Astrocyte of the cerebellum (primary cell): Measurements from ENCODE around the gene CXCL10.
"Not testable (repeated sequence)": the region's sequence is repeated elsewhere in the genome, so short reads cannot be mapped to it uniquely, and the experiment has no call there.

Experiments used
- DNase-seq: peaks from one replicate; pipeline ENCODE4 v3.0.0-alpha.2; 2011; ENCODE audit warnings: low read depth
- H3K4me3 ChIP-seq: 2 replicates; pipeline ENCODE4 v1.5.1; 2011; ENCODE audit warnings: mild to moderate bottlenecking, low read depth, low read length, moderate library complexity
- in situ Hi-C: cut with HindIII; loops from 2 replicates; pipeline ENCODE4 v1.10.0; 2017; ENCODE audit warnings: low sequenced_read_pairs
- TF ChIP-seq, protein P1 (sequence below): IDR thresholded peaks from 2 replicates; pipeline ENCODE4 v1.5.1; 2012; ENCODE audit warnings: low read length, low read depth, moderate library complexity, mild to moderate bottlenecking; ENCODE audit errors: missing control alignments

CXCL10 gene

DNA sequence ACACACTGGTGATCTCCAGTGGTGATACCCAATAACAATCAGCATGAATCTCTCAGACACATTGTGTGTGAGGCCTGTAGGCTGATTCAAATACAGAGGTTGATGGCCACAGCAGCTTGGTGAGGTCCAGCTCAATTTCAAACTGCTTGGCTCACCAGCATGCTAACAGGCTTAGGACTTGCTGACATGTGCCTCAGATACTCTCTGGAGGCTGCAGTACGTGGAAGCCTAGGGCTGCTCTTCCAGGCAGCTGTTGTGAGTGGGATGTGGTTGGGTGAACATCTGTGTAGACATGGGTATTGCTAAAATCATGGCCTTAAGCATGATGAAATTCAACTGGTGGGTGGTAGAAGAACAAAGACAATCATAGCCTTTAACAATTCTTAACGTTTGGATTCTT lies 20.3 kb downstream of the CXCL10 start:
- TF ChIP-seq, protein P1, sequence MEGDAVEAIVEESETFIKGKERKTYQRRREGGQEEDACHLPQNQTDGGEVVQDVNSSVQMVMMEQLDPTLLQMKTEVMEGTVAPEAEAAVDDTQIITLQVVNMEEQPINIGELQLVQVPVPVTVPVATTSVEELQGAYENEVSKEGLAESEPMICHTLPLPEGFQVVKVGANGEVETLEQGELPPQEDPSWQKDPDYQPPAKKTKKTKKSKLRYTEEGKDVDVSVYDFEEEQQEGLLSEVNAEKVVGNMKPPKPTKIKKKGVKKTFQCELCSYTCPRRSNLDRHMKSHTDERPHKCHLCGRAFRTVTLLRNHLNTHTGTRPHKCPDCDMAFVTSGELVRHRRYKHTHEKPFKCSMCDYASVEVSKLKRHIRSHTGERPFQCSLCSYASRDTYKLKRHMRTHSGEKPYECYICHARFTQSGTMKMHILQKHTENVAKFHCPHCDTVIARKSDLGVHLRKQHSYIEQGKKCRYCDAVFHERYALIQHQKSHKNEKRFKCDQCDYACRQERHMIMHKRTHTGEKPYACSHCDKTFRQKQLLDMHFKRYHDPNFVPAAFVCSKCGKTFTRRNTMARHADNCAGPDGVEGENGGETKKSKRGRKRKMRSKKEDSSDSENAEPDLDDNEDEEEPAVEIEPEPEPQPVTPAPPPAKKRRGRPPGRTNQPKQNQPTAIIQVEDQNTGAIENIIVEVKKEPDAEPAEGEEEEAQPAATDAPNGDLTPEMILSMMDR = no peak
- in situ Hi-C loops = no loop called here
- DNase-seq = no peak
- no peak overlapping the region for H3K4me3 ChIP-seq

DNA sequence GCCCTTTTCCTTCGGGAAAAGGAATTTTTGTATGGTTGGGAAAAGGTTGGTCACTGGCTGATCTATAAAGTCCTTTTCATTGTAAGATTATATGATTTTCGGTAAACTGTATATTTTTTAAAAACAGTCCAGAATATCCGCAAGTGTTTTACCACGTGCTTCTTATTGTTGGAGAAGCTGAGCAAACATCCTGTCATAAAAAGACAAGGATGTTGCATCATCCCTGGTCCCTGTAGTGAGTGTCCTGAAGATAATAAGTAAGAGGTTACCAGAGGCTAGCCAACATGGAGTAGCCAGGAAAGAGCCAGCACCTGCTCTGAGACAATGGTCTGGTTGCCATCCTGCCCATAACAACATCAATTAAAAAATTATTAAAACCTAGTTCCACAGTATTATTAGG lies 21.1 kb downstream of the CXCL10 start:
- no peak overlapping the region for H3K4me3 ChIP-seq
- DNase-seq = no peak
- TF ChIP-seq, protein P1 = no peak
- in situ Hi-C loops = no loop called here

DNA sequence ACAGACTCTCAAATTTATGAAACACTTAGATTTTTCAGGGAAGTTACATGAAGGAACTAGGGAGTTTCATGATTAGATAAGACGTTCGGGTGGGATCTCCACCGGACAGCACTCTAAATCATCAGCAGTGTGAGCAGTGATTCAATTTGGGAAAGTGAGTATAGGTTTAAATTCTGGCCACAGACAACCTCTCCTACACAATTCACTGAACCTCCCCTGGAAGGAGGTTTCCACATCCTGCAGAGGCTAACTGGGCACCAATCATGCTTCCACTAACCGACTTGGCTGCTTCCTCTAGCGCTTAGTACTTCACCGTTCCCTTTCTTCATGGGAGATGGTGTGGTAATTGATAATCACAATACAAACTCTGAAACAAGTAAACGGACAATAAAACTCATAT lies 21.6 kb downstream of the CXCL10 start:
- no peak for DNase-seq
- in situ Hi-C loops = no loop called here
- TF ChIP-seq, protein P1 = no peak
- no peak overlapping the region for H3K4me3 ChIP-seq

DNA sequence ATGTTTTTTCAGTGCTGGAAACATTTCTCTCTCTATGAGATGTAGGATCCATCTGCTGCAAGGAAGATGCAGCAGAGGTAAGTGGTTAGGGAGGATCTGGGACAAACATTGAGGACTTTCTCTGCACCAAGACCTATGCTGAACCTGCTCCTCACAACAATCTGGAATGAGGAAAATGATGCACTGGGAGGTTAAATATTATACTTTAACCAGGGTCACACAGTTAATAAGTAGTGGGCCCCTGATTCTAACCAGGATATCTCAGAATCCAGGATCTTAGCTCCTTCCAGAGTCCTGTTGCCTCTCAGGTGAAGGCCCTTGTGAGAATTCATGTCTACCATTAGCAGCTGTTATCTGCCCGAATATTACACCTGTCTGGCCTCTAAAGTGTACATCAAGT lies 23.0 kb downstream of the CXCL10 start:
- H3K4me3 ChIP-seq = no peak overlapping the region
- DNase-seq = no peak
- in situ Hi-C loops = no loop called here
- TF ChIP-seq, protein P1 = no peak

DNA sequence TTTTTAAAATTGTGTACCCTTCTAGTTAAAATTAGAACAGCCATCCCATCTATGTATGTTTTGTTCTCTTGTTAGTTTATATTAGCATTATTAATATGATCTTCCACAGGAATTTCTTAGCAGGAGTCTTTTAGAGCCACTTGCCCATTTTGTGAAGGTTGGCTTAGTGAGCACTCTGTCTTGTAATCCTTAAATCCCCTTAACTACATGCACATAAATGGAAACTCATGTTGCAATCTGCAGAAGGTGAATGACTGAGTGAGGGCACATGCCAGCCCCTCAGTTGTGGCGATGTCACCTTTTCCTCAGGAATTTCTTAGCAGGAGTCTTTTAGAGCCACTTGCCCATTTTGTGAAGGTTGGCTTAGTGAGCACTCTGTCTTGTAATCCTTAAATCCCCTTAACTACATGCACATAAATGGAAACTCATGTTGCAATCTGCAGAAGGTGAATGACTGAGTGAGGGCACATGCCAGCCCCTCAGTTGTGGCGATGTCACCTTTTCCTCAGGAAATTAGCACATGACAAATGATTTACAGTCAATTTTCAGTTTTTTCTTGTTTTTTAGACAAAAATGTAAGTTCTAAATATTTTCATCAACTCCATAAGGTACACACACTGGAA lies 24.7 kb downstream of the CXCL10 start:
- in situ Hi-C loops, H3K4me3 ChIP-seq, DNase-seq: not testable (repeated sequence)

DNA sequence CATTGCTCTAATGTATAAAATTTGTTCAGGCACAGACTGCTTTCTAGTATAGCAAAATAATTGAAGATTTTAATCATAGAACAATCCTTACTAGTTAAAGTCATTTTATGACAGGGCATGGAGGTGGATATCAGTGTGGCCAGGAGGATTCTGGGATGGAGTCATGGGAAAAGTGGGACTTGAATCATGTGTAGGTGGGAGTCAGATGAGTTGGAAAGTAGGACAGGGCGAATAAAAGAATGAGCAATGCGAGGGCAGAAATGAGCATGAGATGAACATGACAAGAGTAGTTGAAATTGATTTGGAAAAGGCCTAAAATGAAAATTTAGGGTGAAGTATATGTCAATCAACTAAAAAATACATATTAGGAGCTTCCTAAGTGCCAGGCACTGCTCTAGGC lies 25.4 kb downstream of the CXCL10 start:
- TF ChIP-seq, protein P1 = no peak
- no peak overlapping the region for H3K4me3 ChIP-seq
- in situ Hi-C loops = no loop called here
- DNase-seq = no peak

DNA sequence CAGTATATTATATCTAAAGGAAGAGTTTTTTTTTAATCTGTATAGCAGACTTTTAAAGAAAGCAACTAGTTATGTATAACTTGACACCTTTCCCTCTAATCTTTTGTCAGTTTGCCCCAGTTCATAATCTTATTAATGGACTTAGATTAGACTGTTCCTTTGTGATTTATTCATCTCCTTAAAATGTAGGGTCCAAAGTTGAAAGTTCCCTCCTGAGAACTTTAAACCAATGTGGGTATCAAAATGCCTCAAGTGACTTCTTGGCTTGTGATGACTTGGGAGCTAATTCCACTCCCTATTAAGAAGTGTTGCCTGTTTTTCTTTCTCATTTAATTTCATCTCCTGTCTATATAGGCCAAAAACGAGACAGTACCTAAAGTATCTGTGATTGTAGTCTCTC lies 26.2 kb downstream of the CXCL10 start:
- in situ Hi-C loops = no loop called here
- TF ChIP-seq, protein P1 = no peak
- no peak for DNase-seq
- no peak overlapping the region for H3K4me3 ChIP-seq
